ENCODE data around the gene ZNF629.

DNA sequence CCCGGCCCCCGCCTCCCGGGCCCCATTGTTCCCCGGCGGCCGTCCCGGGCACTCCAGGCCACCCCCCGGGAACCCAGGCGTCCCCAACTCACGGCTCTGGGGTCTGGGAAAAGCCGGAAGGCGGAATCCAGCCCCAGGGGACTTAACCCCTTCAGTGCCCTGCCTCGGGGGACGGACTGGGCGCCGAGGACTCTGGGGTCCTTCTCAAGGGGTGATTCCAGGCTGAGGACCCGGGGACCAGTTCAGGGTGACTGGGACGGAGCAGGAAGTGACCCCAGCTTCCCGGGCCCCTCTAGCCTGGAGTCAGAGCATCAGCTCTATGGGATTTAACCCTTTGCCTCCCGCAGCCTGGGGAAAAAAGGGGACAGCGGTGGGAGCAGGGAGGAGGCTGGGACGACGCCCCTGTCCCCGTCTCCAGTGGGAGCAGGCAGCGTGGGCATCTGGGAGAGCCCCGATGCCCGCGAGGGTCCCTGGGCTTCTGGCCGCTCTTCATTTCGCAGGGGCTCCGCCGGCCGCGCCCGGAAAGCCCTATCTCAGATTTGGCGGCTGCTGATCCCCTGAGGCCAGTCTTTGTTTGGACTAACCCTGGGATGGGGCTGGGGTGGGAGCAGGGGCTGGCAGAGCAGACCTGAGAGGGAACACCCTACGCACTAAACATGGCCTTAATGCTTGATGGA is at the start of gene ZNF629:
- TF ChIP-seq, protein P1, sequence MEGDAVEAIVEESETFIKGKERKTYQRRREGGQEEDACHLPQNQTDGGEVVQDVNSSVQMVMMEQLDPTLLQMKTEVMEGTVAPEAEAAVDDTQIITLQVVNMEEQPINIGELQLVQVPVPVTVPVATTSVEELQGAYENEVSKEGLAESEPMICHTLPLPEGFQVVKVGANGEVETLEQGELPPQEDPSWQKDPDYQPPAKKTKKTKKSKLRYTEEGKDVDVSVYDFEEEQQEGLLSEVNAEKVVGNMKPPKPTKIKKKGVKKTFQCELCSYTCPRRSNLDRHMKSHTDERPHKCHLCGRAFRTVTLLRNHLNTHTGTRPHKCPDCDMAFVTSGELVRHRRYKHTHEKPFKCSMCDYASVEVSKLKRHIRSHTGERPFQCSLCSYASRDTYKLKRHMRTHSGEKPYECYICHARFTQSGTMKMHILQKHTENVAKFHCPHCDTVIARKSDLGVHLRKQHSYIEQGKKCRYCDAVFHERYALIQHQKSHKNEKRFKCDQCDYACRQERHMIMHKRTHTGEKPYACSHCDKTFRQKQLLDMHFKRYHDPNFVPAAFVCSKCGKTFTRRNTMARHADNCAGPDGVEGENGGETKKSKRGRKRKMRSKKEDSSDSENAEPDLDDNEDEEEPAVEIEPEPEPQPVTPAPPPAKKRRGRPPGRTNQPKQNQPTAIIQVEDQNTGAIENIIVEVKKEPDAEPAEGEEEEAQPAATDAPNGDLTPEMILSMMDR (IDR thresholded peaks at IDR 0.05): no peak
- no peak for TF ChIP-seq EZH2 (IDR thresholded peaks at IDR 0.05)
- no peak for TF ChIP-seq EZH2phosphoT487 (IDR thresholded peaks at IDR 0.05)

All from neural progenitor cell (in vitro differentiated cells).